Measurements from ENCODE around the gene ROCK2.

DNA sequence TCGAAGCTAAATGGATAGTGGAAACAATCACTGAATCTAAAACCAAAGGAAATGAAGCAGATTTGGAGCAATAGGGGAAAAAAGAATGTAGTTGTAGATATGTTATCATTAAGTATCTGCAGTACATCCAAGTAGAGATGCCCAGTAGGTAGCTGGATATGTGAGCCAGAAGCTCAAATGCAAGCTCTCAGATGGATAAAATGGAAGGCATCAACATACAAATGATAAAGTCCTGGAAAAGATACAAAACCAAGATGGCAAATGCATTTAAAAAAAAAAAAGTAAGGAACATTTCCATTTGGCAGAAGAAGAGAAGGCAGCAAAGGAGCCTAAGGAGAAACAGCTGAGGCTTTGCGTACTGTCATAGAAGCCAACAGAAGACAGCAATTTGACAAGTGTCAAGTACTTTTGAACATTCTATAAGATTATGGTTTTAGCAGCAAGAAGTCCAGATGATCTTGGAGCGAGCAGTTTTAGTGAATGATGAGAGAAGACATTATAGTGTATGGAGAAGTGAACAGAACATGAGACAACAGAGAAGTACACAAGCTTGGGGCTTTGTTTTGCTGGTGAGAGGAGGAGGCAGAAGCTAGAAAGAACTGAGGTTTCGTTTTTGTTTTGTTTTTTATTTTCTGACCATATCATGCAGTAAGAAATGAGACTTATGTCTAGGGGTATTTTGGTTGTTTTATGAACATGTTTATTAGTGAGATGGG is 18.3 kb downstream of the ROCK2 start:
- TF ChIP-seq, protein P1, sequence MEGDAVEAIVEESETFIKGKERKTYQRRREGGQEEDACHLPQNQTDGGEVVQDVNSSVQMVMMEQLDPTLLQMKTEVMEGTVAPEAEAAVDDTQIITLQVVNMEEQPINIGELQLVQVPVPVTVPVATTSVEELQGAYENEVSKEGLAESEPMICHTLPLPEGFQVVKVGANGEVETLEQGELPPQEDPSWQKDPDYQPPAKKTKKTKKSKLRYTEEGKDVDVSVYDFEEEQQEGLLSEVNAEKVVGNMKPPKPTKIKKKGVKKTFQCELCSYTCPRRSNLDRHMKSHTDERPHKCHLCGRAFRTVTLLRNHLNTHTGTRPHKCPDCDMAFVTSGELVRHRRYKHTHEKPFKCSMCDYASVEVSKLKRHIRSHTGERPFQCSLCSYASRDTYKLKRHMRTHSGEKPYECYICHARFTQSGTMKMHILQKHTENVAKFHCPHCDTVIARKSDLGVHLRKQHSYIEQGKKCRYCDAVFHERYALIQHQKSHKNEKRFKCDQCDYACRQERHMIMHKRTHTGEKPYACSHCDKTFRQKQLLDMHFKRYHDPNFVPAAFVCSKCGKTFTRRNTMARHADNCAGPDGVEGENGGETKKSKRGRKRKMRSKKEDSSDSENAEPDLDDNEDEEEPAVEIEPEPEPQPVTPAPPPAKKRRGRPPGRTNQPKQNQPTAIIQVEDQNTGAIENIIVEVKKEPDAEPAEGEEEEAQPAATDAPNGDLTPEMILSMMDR (IDR thresholded peaks at IDR 0.05 in 8 of 11, conservative IDR thresholded peaks at IDR 0.05 in 3 of 11), result no peak
- TF ChIP-seq POLR2AphosphoS5 (IDR thresholded peaks at IDR 0.05), result no peak
